DMS53 treated with DMSO at 0.1 percent for 48 hours (cell line): ENCODE measurements around the gene NT5C3B.
"Not testable (repeated sequence)": the region's sequence is repeated elsewhere in the genome, so short reads cannot be mapped to it uniquely, and the experiment has no call there.

Source experiments
- DNase-seq: peaks from one replicate; lab custom pipeline; 2025; ENCODE audit not compliant: unreplicated experiment; lab: John Stamatoyannopoulos, UW

Gene NT5C3B

GRCh38 chr17:41840781-41841180 lies 4.7 kb upstream of the NT5C3B start:
- DNase-seq = not testable (repeated sequence)

- DNase-seq = not testable (repeated sequence)
Observed at GRCh38 chr17:41839448-41839847, 3.4 kb upstream of the NT5C3B start.

- no peak for DNase-seq
Observed at GRCh38 chr17:41837761-41838538, 1.9 kb upstream of the NT5C3B start, which contains the start of gene KLHL10. TSS of gene KLHL10 (plus strand) at chr17:41837825. CDS start at chr17:41837933, 108 bp downstream.

GRCh38 chr17:41836550-41837196 lies 641 bp upstream of the NT5C3B start:
- DNase-seq = no peak

- no peak for DNase-seq
Observed at GRCh38 chr17:41835214-41835799, 725 bp downstream of the NT5C3B start.

- DNase-seq = not testable (repeated sequence)
Observed at GRCh38 chr17:41829961-41830360, 6.1 kb downstream of the NT5C3B start.

- DNase-seq = no peak
Observed at GRCh38 chr17:41825175-41825845, 10.7 kb downstream of the NT5C3B start.

GRCh38 chr17:41824086-41824485 lies 11.9 kb downstream of the NT5C3B start:
- no peak for DNase-seq

- no peak for DNase-seq
Observed at GRCh38 chr17:41823580-41823979, 12.5 kb downstream of the NT5C3B start.

GRCh38 chr17:41823141-41823524 lies 12.9 kb downstream of the NT5C3B start:
- DNase-seq = no peak

- no peak for DNase-seq
Observed at GRCh38 chr17:41822216-41823140, 13.6 kb downstream of the NT5C3B start.

- DNase-seq = no peak
Observed at GRCh38 chr17:41821776-41822175, 14.3 kb downstream of the NT5C3B start.

GRCh38 chr17:41818024-41818423 lies 18.0 kb downstream of the NT5C3B start:
- no peak for DNase-seq

GRCh38 chr17:41816637-41817320 lies 19.3 kb downstream of the NT5C3B start:
- no peak for DNase-seq

GRCh38 chr17:41814195-41814594 lies 21.8 kb downstream of the NT5C3B start:
- no peak for DNase-seq

- no peak for DNase-seq
Observed at GRCh38 chr17:41813699-41814124, 22.3 kb downstream of the NT5C3B start.

- no peak for DNase-seq
Observed at GRCh38 chr17:41813152-41813680, 22.8 kb downstream of the NT5C3B start.

GRCh38 chr17:41812381-41813151 lies 23.5 kb downstream of the NT5C3B start, which contains the start of gene FKBP10:
TSS of gene FKBP10 (plus strand) at chr17:41813004. CDS start at chr17:41813035, 31 bp downstream.
- DNase-seq = peak; percentile 59
